SK-N-MC (cell line): ENCODE results near the gene TP53BP1.

Experiments
- EZH2 ChIP-seq: fragments of 200-600 bp; sonication (generic); IDR thresholded peaks from one replicate; pipeline ENCODE4 v1.6.1; 2017; ENCODE audit warnings: antibody characterized with exemption
- FOXP2 ChIP-seq: optimal IDR thresholded peaks from 2 replicates; pipeline ENCODE3; 2011; ENCODE audit warnings: mild to moderate bottlenecking, moderate library complexity; ENCODE audit not compliant: insufficient read depth; ENCODE audit errors: extremely low read length, control extremely low read depth
- POLR2AphosphoS5 ChIP-seq: IDR thresholded peaks from 2 replicates; pipeline ENCODE4 v1.6.1; 2012; ENCODE audit warnings: mild to moderate bottlenecking, low read depth, low read length, borderline replicate concordance

GRCh38 chr15:43361313-43361903 is 131.5 kb downstream of the TP53BP1 start:
- no peak for TF ChIP-seq POLR2AphosphoS5
- no peak for TF ChIP-seq EZH2
- no peak for TF ChIP-seq FOXP2
